ELF-1 (cell line): ENCODE measurements around the gene ANO6.
A peak's percentile ranks its signal among the peaks of the same experiment; 100 is the strongest.
"Not testable (repeated sequence)": the region's sequence is repeated elsewhere in the genome, so short reads cannot be mapped to it uniquely, and the experiment has no call there.

Experiments
- DNase-seq: peaks from one replicate; pipeline ENCODE4 v3.0.0-alpha.2; 2016; ENCODE audit warnings: low read depth, low spot score

Gene ANO6

GRCh38 chr12:45213107-45213506 lies 2.8 kb upstream of the ANO6 start:
- no peak for DNase-seq

GRCh38 chr12:45214071-45214470 lies 1.8 kb upstream of the ANO6 start:
- DNase-seq, result no peak

- no peak for DNase-seq
These were observed 1.0 kb upstream of the ANO6 start for GRCh38 chr12:45214749-45215418.

- DNase-seq, result peak; percentile 79
These were observed 511 bp downstream of the ANO6 start for GRCh38 chr12:45216230-45216982.

GRCh38 chr12:45216983-45217485 lies 1.1 kb downstream of the ANO6 start:
- no peak for DNase-seq

- no peak for DNase-seq
These were observed 2.0 kb downstream of the ANO6 start for GRCh38 chr12:45217846-45218245.

GRCh38 chr12:45219621-45220020 lies 3.7 kb downstream of the ANO6 start:
- DNase-seq, result no peak

- DNase-seq, result no peak
These were observed 4.6 kb downstream of the ANO6 start for GRCh38 chr12:45220363-45220931.

GRCh38 chr12:45220969-45221368 lies 5.1 kb downstream of the ANO6 start:
- DNase-seq, result no peak

GRCh38 chr12:45223868-45224267 lies 8.0 kb downstream of the ANO6 start:
- DNase-seq, result no peak

GRCh38 chr12:45224311-45224710 lies 8.4 kb downstream of the ANO6 start:
- DNase-seq, result no peak

- no peak for DNase-seq
These were observed 10.1 kb downstream of the ANO6 start for GRCh38 chr12:45226021-45226420.

GRCh38 chr12:45227316-45228067 lies 11.6 kb downstream of the ANO6 start:
- DNase-seq, result no peak

- no peak for DNase-seq
These were observed 15.7 kb downstream of the ANO6 start for GRCh38 chr12:45231515-45232145.

GRCh38 chr12:45232146-45232755 lies 16.4 kb downstream of the ANO6 start:
- DNase-seq, result no peak

- peak; percentile 76 for DNase-seq
These were observed 17.0 kb downstream of the ANO6 start for GRCh38 chr12:45232756-45233372.

- peak; percentile 95 for DNase-seq
These were observed 18.4 kb downstream of the ANO6 start for GRCh38 chr12:45234139-45234865.

- DNase-seq, result peak; percentile 90
These were observed 19.5 kb downstream of the ANO6 start for GRCh38 chr12:45235087-45236025.

- not testable (repeated sequence) for DNase-seq
These were observed 20.5 kb downstream of the ANO6 start for GRCh38 chr12:45236383-45236782.
